ENCODE data around the gene TCN1. TPM values are rescaled to one million over a fixed set of nuclear protein-coding genes. Genes with fewer than 3 reads are reported as not detected.
"Not testable (repeated sequence)": the region's sequence is repeated elsewhere in the genome, so short reads cannot be mapped to it uniquely, and the experiment has no call there.

The TCN1 gene
- total RNA-seq, result 1.7 TPM
- long read RNA-seq, result 0 reads

- no peak for TF ChIP-seq CTCF (IDR thresholded peaks at IDR 0.05)
- no peaks in the 10 kb centered on the region for H3K27me3 ChIP-seq (ENCODE audit: low read depth)
- ATAC-seq, result peak; percentile 63 to 77
- no peaks in the 10 kb centered on the region for H3K9me3 ChIP-seq
- no peak within 1 kb of the TSS for H3K4me3 ChIP-seq
- no peak within 1 kb of the TSS for H3K27ac ChIP-seq
- intact Hi-C loops (cut with DNase I), result no loop called here
- DNase-seq, result no peak
- no peaks in the 10 kb centered on the region for H3K4me1 ChIP-seq
- H3K36me3 ChIP-seq, result no peaks in the 10 kb centered on the region
Observed at GRCh38 chr11:59866397-59866796, at the start of gene TCN1. TCN1 (minus strand) TSS chr11:59866487; CDS start chr11:59866470, 17 bp downstream.

GRCh38 chr11:59903569-59903968, 37.3 kb upstream of the TCN1 start:
- DNase-seq; H3K4me3 ChIP-seq; H3K27ac ChIP-seq; H3K4me1 ChIP-seq; H3K9me3 ChIP-seq; H3K36me3 ChIP-seq; H3K27me3 ChIP-seq (ENCODE audit: low read depth); ATAC-seq; intact Hi-C loops (cut with DNase I): not testable (repeated sequence)

GRCh38 chr11:59901306-59901705, 35.0 kb upstream of the TCN1 start:
- Histone ChIP-seq H3K4me3 (no peak overlapping the region), H3K36me3 (no peaks in the 10 kb centered on the region), H3K27ac (no peak overlapping the region), H3K4me1 (no peaks in the 10 kb centered on the region), H3K9me3 (no peaks in the 10 kb centered on the region), H3K27me3 (ENCODE audit: low read depth) (no peaks in the 10 kb centered on the region)
- intact Hi-C loops (cut with DNase I), result no loop called here
- DNase-seq (no peak), ATAC-seq (no peak)
- no peak for TF ChIP-seq CTCF (IDR thresholded peaks at IDR 0.05)

- intact Hi-C loops (cut with DNase I), result no loop called here
- Histone ChIP-seq H3K27ac (no peak overlapping the region), H3K36me3 (no peaks in the 10 kb centered on the region), H3K27me3 (ENCODE audit: low read depth) (no peaks in the 10 kb centered on the region), H3K9me3 (no peaks in the 10 kb centered on the region), H3K4me3 (no peak overlapping the region), H3K4me1 (no peaks in the 10 kb centered on the region)
- TF ChIP-seq CTCF (IDR thresholded peaks at IDR 0.05), result no peak
- no peak for ATAC-seq
- DNase-seq, result no peak
Observed at GRCh38 chr11:59900366-59901126, 34.3 kb upstream of the TCN1 start.

GRCh38 chr11:59899532-59899931, 33.2 kb upstream of the TCN1 start:
- Histone ChIP-seq H3K27me3 (ENCODE audit: low read depth) (no peaks in the 10 kb centered on the region), H3K27ac (no peak overlapping the region), H3K4me3 (no peak overlapping the region), H3K36me3 (no peaks in the 10 kb centered on the region), H3K9me3 (no peaks in the 10 kb centered on the region), H3K4me1 (no peaks in the 10 kb centered on the region)
- intact Hi-C loops (cut with DNase I), result no loop called here
- no peak for ATAC-seq
- no peak for TF ChIP-seq CTCF (IDR thresholded peaks at IDR 0.05)
- DNase-seq, result no peak

GRCh38 chr11:59898650-59899049, 32.4 kb upstream of the TCN1 start:
- H3K4me1 ChIP-seq, result no peaks in the 10 kb centered on the region
- no peak overlapping the region for H3K4me3 ChIP-seq
- no peak for TF ChIP-seq CTCF (IDR thresholded peaks at IDR 0.05)
- intact Hi-C loops (cut with DNase I), result no loop called here
- no peaks in the 10 kb centered on the region for H3K36me3 ChIP-seq
- H3K27ac ChIP-seq, result no peak overlapping the region
- ATAC-seq, result no peak
- no peak for DNase-seq
- H3K27me3 ChIP-seq (ENCODE audit: low read depth), result no peaks in the 10 kb centered on the region
- no peaks in the 10 kb centered on the region for H3K9me3 ChIP-seq
